H1 (cell line): ENCODE measurements around the gene DPM2. TPM values are rescaled to one million over a fixed set of nuclear protein-coding genes. Genes with fewer than 3 reads are reported as not detected.
A peak's percentile ranks its signal among the peaks of the same experiment; 100 is the strongest.

Source experiments
- CREB1 ChIP-seq: IDR thresholded peaks from 2 replicates; pipeline ENCODE4 v1.6.1; 2012; ENCODE audit warnings: inconsistent platforms
- EZH2 ChIP-seq: fragments of 200-600 bp; sonication (generic); IDR thresholded peaks from 2 replicates; pipeline ENCODE4 v1.7.1; 2012; ENCODE audit warnings: low read depth, mild to moderate bottlenecking, moderate library complexity, low read length, inconsistent platforms; ENCODE audit not compliant: severe bottlenecking
- JUN ChIP-seq: IDR thresholded peaks from 2 replicates; pipeline ENCODE4 v1.6.1; 2011; ENCODE audit warnings: low read depth, mild to moderate bottlenecking, improper control_type of control experiment, low read length
- JUND ChIP-seq: IDR thresholded peaks from 2 replicates; pipeline ENCODE4 v1.6.1; 2011; ENCODE audit warnings: mild to moderate bottlenecking, improper control_type of control experiment, low read length
- RBBP5 ChIP-seq: IDR thresholded peaks from 2 replicates; pipeline ENCODE4 v1.7.1; 2012; ENCODE audit warnings: low read depth, mild to moderate bottlenecking, inconsistent platforms, low read length, moderate library complexity, borderline replicate concordance
- RFX5 ChIP-seq: IDR thresholded peaks from 2 replicates; pipeline ENCODE4 v1.6.1; 2011; ENCODE audit warnings: low read depth, low read length, improper control_type of control experiment, borderline replicate concordance
- SIN3A ChIP-seq, 2 experiments: IDR thresholded peaks in 1 of 2; conservative IDR thresholded peaks in 1 of 2; 2 replicates each; pipeline ENCODE4 v1.6.1; 2011 to 2012; ENCODE audit warnings: low read length in 2 of 2, improper control_type of control experiment in 1 of 2, low read depth in 1 of 2, mild to moderate bottlenecking in 1 of 2
- TCF12 ChIP-seq: IDR thresholded peaks from 2 replicates; pipeline ENCODE4 v1.6.1; 2011; ENCODE audit warnings: low read depth, mild to moderate bottlenecking, low read length
- TEAD4 ChIP-seq: IDR thresholded peaks from 2 replicates; pipeline ENCODE4 v1.6.1; 2012; ENCODE audit warnings: low read depth, low read length, inconsistent platforms, mixed read lengths
- YY1 ChIP-seq: IDR thresholded peaks from 2 replicates; pipeline ENCODE4 v1.6.1; 2011; ENCODE audit warnings: low read depth, mild to moderate bottlenecking, low read length
- polyA plus RNA-seq, 7 experiments: library from polyadenylated mRNA; depleted of rRNA in 3 of 7; stranded (reverse) in 5 of 7; unstranded in 2 of 7; fragments of >200 nt in 5 of 7; fragments of 200-250 nt in 2 of 7; gene quantifications; 1 replicate in 5 of 7; 2 replicates in 1 of 7; 4 replicates in 1 of 7; pipeline versions ENCODE4 v1.2.1 to v1.2.3, GENCODE V29; 2011 to 2013; ENCODE audit warnings: missing spikeins in 2 of 7, mixed read lengths in 2 of 7
- total RNA-seq: library from RNA; stranded (reverse); fragmentation: NEBNext Ultra II Directional; extraction: Animal tissue kit (Norgen Biotek cat#: 25700); gene quantifications from 2 replicates; pipeline ENCODE4 v1.2.1, GENCODE V29; 2021

DPM2 gene
- total and polyA plus RNA-seq, 2 of the 8 experiments (the other 6 are each of a cell fraction or from before 2014, with no cell fraction given), result 45.4 to 95.4 TPM

- TF ChIP-seq TEAD4, result peak; percentile 33; the same call in 1 of the 2 replicates
- peak; percentile 97 for TF ChIP-seq JUND
- TF ChIP-seq TCF12, result peak; percentile 62; the same call in 1 of the 2 replicates
- TF ChIP-seq SIN3A (conservative IDR thresholded peaks at IDR 0.05 in 1 of 2, IDR thresholded peaks at IDR 0.05 in 1 of 2; ENCODE audit: low read depth in 1 of 2, low read length in 2 of 2), result peak in 1 of 2 experiments; percentile 68; a peak in 1 of 4 replicates
- TF ChIP-seq CREB1, result peak; percentile 58
- TF ChIP-seq YY1, result peak; percentile 41; the same call in 1 of the 2 replicates
- peak; percentile 67; the same call in 1 of the 2 replicates for TF ChIP-seq JUN
- no peak for TF ChIP-seq RBBP5
- 0 out of 2 replicates have a peak, but pooled peaks have one; percentile 22 for TF ChIP-seq RFX5
- no peak for TF ChIP-seq EZH2
Measured at GRCh38 chr9:127955294-127956015, 17.8 kb upstream of the DPM2 start (continued).
